Cardiac muscle cell (in vitro differentiated cells and primary cell): Measurements from ENCODE around the gene SIVA1. TPM values are rescaled to one million over a fixed set of nuclear protein-coding genes. Genes with fewer than 3 reads are reported as not detected.
"Not testable (repeated sequence)": the region's sequence is repeated elsewhere in the genome, so short reads cannot be mapped to it uniquely, and the experiment has no call there.

Experiments
- DNase-seq, 2 donors: peaks; one replicate each; pipeline versions ENCODE4 v3.0.0 to v3.0.0-alpha.2; 2010 to 2017; ENCODE audit warnings: low read depth in 1 of 2, low spot score in 1 of 2
- H3K27ac ChIP-seq: fragments of 200-600 bp; sonication (generic); 2 replicates; pipeline ENCODE4 v1.5.1; 2016
- H3K27me3 ChIP-seq: fragments of 200-600 bp; sonication (generic); 2 replicates; pipeline ENCODE4 v1.6.0; 2016; ENCODE audit warnings: control low read depth
- H3K36me3 ChIP-seq: fragments of 200-600 bp; sonication (generic); 2 replicates; pipeline ENCODE4 v1.5.1; 2016; ENCODE audit warnings: control low read depth
- H3K4me1 ChIP-seq: fragments of 200-600 bp; sonication (generic); 2 replicates; pipeline ENCODE4 v1.8.1; 2017; ENCODE audit warnings: low read depth, mild to moderate bottlenecking, mixed run types
- H3K4me3 ChIP-seq: fragments of 200-600 bp; sonication (generic); 2 replicates; pipeline ENCODE4 v1.5.1; 2016; ENCODE audit warnings: mild to moderate bottlenecking
- H3K9me3 ChIP-seq: fragments of 200-600 bp; sonication (generic); 2 replicates; pipeline ENCODE4 v1.5.1; 2017; ENCODE audit warnings: low read depth, mild to moderate bottlenecking, control low read depth
- polyA plus RNA-seq: library from polyadenylated mRNA; unstranded; fragments of >200 nt; fragmentation: Nextera tagmentation; extraction: Ambion mirVana; gene quantifications from 2 replicates; pipeline ENCODE4 v1.2.1, GENCODE V29; 2016
- total RNA-seq: library from RNA; depleted of rRNA; stranded (reverse); fragments of >200 nt; gene quantifications from 2 replicates; pipeline ENCODE4 v1.2.3, GENCODE V29; 2016
- TF ChIP-seq, protein P1 (sequence below): IDR thresholded peaks from 2 replicates; pipeline ENCODE4 v1.5.1; 2012; ENCODE audit warnings: low read depth, mild to moderate bottlenecking, low read length

Gene SIVA1
- total and polyA plus RNA-seq, 2 experiments from 2014 or later = 145 to 278 TPM

DNA sequence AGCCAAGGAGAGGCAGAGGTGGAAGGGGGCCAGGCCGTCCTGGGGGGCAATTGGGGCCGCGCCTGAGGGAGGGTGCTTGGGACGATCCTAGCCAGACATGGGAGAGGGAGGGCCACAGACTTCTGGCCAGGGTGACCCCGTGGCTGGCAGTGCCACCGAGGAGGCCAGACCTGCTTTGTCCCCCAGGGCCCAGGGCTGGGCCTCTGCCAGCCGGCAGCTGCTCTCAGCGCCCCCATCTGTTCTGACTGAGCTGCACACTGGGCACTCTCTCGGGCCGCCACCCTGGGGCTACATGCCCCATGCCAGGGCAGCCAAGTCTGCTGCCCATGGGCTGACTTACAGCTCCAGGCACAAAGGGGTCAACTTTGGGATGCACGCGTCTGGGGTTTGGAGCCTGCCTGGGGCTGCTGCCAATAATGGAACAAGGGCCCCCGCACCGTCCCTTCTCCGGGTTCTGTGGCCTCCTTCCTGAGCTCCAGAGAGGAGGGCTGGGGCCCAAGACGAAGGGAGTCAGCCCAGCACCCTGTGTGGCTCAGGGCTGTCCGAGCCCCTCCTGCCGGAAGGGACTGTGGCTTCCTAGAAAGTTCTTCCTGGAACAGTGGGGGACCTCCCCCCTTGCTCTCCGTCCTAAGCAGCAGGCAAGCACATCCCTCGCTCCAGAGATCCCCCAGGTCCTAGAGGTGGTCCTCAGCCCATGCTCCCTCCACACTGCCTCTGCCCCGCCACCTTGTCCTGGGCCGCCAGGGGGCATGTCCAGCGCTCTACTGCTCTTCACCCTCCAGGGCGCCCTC lies 27.8 kb upstream of the SIVA1 start:
- TF ChIP-seq, protein P1, sequence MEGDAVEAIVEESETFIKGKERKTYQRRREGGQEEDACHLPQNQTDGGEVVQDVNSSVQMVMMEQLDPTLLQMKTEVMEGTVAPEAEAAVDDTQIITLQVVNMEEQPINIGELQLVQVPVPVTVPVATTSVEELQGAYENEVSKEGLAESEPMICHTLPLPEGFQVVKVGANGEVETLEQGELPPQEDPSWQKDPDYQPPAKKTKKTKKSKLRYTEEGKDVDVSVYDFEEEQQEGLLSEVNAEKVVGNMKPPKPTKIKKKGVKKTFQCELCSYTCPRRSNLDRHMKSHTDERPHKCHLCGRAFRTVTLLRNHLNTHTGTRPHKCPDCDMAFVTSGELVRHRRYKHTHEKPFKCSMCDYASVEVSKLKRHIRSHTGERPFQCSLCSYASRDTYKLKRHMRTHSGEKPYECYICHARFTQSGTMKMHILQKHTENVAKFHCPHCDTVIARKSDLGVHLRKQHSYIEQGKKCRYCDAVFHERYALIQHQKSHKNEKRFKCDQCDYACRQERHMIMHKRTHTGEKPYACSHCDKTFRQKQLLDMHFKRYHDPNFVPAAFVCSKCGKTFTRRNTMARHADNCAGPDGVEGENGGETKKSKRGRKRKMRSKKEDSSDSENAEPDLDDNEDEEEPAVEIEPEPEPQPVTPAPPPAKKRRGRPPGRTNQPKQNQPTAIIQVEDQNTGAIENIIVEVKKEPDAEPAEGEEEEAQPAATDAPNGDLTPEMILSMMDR = peak; percentile 45
- Histone ChIP-seq H3K4me1 (peaks cover 23% of the 10 kb centered on the region), H3K9me3 (no peaks in the 10 kb centered on the region), H3K27me3 (no peaks in the 10 kb centered on the region), H3K4me3 (peak overlapping the region; percentile 76), H3K36me3 (no peaks in the 10 kb centered on the region), H3K27ac (no peak overlapping the region)
- DNase-seq = peak; percentile 39 to 62

DNA sequence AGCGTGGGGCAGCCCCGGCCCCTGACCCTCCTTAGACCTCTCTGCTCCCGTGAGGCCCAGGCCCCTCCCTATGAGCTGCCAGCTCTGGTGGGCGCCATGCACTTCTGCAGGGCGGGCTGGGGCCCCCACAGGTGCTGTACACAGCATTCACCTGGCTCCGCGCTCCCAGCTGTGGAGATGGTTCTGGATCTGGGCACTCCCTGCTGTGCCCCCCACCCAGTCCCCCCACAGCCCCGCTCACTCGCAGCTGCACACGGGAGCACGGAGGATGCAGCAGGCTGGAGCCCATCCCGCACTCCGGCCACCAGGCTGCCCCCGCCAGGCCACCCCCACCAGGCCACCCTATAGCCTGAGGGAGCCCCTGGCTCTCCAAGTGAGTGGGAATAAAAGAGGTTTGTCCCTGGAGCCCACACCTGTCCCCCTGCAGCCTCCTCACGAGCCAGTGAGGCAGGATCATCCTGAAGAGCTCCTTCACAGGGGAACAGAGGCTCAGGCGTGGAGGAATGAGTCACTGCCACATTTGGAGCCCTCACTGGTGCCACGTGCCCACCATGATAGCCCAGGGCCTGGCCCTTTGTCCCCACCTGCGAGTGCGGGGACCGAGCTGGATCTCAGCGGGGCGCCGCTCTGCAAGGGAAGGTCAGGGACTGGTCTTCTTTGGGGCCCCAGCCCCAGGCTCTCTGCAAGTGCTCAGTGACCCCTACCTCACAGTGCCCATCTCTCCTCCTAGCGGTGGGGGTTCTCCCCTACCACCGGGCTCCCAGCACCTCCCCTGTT lies 27.0 kb upstream of the SIVA1 start:
- Histone ChIP-seq H3K4me1 (peaks cover 23% of the 10 kb centered on the region), H3K4me3 (no peak overlapping the region), H3K27ac (no peak overlapping the region), H3K36me3 (no peaks in the 10 kb centered on the region), H3K27me3 (no peaks in the 10 kb centered on the region), H3K9me3 (no peaks in the 10 kb centered on the region)
- no peak for DNase-seq
- TF ChIP-seq, protein P1 = no peak

DNA sequence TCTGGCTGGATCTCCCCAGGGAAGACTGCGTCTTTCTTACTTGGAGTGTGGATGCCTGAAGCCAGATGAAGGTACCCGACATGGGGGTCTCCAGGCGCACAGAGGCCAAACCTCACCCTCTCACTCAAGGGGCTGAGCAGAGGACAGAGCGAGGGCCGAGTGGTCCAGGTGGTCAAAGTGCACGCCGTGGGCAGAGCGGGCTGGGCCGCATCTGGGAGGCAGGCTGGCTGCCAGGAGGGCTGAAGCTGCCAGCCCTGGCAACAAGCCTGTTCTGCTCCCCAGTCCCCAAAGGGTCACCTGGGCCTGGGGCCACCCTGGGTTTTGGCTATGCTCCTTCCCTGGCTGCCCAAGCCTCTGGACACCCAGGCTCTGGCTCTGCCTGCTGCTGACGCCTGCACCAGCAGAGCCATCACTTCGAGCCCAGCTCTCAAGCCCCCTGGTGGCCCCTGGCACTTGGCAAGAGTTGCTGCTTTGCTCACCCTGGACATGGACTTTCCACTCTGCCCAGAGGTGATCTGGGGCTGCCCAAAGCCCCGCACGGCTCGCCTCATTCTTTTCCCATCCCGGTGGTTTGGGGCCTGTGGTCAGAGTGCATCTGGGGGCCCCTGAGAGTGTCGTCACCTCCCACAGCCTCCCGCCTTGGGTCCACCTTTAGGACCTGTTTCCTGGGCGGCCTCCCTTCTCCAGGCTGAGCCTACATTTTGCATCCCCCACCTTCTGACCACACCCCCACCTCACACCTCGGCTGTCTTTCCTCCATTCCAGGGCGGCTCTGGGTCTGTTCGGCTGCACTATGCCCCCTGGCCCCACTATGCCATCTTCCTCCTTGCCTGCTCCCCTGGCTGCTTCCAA lies 26.1 kb upstream of the SIVA1 start:
- TF ChIP-seq, protein P1 = no peak
- Histone ChIP-seq H3K27me3 (no peaks in the 10 kb centered on the region), H3K4me1 (peaks cover 17% of the 10 kb centered on the region), H3K36me3 (no peaks in the 10 kb centered on the region), H3K4me3 (no peak overlapping the region), H3K27ac (no peak overlapping the region), H3K9me3 (no peaks in the 10 kb centered on the region)
- no peak for DNase-seq

DNA sequence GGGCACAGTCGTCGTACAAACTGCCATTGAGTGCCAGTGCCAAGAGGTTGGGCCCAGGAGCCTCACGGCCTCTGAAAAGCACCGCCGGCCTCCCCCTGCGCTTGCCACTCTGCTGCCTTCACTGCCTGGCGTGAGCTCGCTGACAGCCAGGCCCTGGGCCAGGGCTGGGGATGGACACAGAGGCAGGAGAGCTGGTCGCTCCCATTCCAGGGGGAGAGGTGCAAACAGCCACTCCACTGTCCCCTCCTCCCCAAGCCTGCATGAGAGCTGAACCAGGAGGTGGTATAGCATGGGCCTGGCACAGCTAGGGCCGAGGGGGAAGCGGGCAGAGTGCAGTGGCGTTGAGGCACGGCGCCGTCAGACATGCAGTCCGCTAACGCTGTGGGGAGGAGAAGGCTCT lies 24.3 kb upstream of the SIVA1 start:
- no peak for DNase-seq
- Histone ChIP-seq H3K9me3 (no peaks in the 10 kb centered on the region), H3K4me1 (no peaks in the 10 kb centered on the region), H3K27me3 (no peaks in the 10 kb centered on the region), H3K27ac (no peak overlapping the region), H3K36me3 (no peaks in the 10 kb centered on the region), H3K4me3 (no peak overlapping the region)
- TF ChIP-seq, protein P1 = no peak

DNA sequence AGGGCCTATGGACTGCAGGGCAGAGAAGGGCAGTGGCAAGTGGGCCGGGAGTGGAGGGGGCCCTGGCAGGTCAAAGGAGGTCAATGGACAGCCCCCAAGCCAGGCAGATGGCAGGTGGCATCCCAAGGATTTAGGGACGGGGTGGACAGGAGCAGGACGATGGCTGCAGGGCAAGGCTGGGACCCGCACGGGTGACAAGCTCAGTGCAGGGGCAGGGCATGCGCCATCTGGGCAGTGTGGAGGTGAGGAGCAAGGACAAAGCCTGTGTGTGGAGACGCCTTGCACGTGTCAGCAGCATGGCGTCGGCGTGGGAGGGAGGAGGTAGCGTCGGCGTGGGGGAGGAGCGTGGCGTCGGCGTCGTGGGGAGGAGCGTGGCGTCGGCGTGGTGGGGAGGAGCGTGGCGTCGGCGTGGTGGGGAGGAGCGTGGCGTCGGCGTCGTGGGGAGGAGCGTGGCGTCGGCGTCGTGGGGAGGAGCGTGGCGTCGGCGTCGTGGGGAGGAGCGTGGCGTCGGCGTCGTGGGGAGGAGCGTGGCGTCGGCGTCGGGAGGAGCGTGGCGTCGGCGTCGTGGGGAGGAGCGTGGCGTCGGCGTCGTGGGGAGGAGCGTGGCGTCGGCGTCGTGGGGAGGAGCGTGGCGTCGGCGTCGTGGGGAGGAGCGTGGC lies 23.6 kb upstream of the SIVA1 start:
- H3K4me3 ChIP-seq, H3K27me3 ChIP-seq, H3K9me3 ChIP-seq, H3K36me3 ChIP-seq, DNase-seq, H3K4me1 ChIP-seq, H3K27ac ChIP-seq: not testable (repeated sequence)
